HG02642 (cell line): ENCODE results near the gene NOLC1.

Experiments
- ATAC-seq: cut with Tn5 transposase; IDR thresholded peaks from one replicate; pipeline ENCODE4 v1.9.1; 2021; ENCODE audit warnings: mild to moderate bottlenecking; ENCODE audit not compliant: unreplicated experiment, poor library complexity

The NOLC1 gene

GRCh38 chr10:102151774-102152544, at the start of gene NOLC1:
NOLC1 (plus strand) TSS chr10:102152389; CDS start chr10:102152411, 22 bp downstream.
- ATAC-seq: peak; percentile 93

GRCh38 chr10:102102421-102102820, 49.8 kb upstream of the NOLC1 start:
- ATAC-seq: no peak

- ATAC-seq: no peak
Measured at GRCh38 chr10:102106998-102107397, 45.2 kb upstream of the NOLC1 start.

GRCh38 chr10:102109166-102110116, 42.7 kb upstream of the NOLC1 start:
- ATAC-seq: no peak

DNA sequence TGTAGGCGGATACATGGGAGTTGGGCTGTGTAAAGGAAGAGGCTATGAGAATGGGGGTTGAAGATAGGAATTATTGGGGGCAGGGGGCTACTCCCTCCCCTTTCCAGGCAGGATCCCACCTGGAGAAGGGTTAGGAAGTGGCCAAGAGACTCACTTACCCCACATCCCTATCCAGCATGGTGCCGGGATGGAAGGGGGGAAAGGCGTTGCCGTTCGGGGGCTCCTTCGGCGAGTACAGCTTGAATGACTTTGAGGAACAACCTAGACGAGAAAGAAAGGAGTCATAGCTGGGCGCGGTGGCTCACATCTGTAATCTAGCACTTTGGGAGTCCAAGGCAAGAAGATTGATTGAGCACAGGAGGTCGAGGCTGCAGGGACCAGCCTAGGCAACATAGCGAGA, 40.9 kb upstream of the NOLC1 start:
- no peak for ATAC-seq

DNA sequence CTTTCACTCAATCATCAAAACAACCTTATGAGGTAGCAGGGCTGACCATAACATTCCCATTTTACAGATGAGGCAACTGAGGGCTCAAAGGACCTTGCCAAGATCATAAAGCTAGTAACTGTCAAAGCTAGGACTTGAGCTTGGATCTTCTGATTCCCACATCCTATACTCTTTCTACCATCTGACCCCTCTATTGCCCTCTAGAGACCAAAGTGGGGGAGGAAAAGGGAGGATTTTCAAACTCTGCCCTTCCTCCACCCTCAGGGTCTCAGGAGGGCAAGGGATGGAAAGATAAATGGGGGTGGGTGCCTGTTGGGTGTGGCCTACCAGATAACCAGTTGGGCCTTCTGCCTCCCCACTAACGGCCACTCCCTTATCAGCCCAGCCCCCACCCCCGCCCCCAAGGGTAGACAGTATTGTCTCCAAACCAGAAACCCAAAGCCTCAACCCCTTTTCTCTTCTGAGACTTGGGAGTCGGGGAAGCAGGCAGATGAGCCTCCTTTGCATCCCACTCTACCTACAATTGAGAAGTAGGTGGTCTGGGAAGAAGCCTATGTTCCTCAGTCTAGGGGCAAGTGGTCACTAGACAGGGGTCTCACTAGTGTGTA, 39.9 kb upstream of the NOLC1 start:
- no peak for ATAC-seq

GRCh38 chr10:102113261-102113955, 38.8 kb upstream of the NOLC1 start:
- no peak for ATAC-seq

GRCh38 chr10:102113956-102114857, 38.0 kb upstream of the NOLC1 start:
- ATAC-seq: peak; percentile 19

DNA sequence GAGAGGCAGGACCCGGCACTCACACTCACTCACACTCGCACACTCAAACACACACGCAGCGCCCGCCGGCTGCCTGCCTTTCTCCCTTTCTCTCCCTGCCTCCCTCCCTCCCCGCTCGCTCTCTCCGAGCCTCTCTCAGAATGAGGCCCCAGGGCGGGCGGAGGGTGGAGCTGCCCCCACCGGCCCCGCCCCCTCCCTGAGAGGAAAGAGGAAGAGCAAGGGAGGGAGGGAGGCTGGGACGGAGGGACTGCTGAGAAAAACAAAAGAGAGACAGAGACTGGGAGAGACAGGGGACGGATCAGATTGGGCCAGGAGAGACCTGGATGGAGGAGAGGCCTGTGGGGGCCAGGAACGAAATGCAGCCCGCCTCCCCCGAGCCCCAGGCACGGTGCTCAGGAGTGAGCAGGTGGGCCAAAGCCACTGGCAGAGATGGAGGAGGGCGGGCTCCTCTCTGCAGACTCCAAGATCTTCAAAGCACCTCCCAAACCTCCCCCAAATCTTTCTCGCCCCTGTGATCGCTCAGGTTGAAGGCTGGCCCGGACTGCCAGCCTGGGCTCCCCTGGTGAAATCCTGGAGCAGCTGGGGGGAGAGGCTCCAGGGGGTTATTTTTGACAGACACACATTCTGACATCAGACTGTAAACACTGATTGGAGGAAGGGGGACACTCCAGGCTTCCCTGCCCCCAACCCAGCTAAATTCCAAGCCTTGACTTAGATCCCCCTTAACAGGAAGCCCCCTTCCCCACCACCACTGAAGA, 37.1 kb upstream of the NOLC1 start:
- ATAC-seq: peak; percentile 73

- no peak for ATAC-seq
Measured at GRCh38 chr10:102115775-102116174, 36.4 kb upstream of the NOLC1 start.

GRCh38 chr10:102116656-102117055, 35.5 kb upstream of the NOLC1 start:
- ATAC-seq: no peak

GRCh38 chr10:102117391-102118159, 34.6 kb upstream of the NOLC1 start:
- no peak for ATAC-seq

- no peak for ATAC-seq
Measured at GRCh38 chr10:102118867-102119266, 33.3 kb upstream of the NOLC1 start.

- ATAC-seq: no peak
Measured at GRCh38 chr10:102119417-102120141, 32.6 kb upstream of the NOLC1 start.

- ATAC-seq: peak; percentile 70
Measured at GRCh38 chr10:102120142-102120990, 31.8 kb upstream of the NOLC1 start, which contains the start of gene LDB1. LDB1 (minus strand) TSS chr10:102120368; CDS start chr10:102120110, 258 bp downstream.
